Measurements from ENCODE around the gene ARGLU1. TPM values are rescaled to one million over a fixed set of nuclear protein-coding genes. Genes with fewer than 3 reads are reported as not detected.

The ARGLU1 gene
- total RNA-seq, 4 donors from 2014 or later, result 88.4 to 118 (median 106) TPM

GRCh38 chr13:106503730-106504453 is 64.0 kb downstream of the ARGLU1 start:
- no peak for TF ChIP-seq CTCF (IDR thresholded peaks at IDR 0.05; ENCODE audit: low read depth)

DNA sequence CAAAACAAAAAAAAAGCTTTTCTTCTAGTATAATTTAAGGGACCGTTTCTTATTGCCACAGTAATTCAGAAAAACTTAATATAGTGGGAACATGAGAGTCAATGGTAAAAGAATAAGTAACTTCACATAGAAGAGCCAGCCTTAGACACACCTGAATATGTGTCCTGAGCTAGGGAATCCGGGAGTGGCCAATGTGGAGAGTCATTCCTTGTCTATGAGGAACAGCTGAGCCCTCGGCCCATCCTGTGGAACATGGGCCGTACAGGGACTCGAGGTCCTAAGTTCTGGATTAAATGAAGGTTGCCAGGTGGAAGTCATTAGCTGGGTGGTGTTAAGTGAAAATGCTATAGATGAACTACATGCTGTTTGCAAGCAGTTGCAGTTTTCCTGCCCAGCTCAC is 64.7 kb downstream of the ARGLU1 start:
- TF ChIP-seq CTCF (IDR thresholded peaks at IDR 0.05; ENCODE audit: low read depth), result no peak

DNA sequence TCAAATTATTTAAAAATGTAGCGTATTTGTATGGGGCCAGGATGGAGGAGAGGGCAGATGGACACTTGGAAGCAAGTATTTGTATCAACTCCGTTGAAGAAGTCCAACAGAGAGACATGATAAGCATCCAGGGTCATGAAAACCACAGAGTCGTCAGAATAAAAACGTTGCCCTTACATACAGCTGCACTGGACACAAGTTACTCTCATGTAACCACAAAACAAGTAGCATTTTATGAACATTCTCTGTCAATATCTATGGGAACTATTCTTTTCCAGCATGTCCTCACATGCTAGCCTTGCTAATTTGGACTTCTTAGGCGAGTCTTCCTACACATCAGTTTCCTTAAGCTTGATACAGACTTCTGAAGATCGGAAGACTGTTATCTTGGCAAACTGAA is 67.5 kb downstream of the ARGLU1 start:
- TF ChIP-seq CTCF (IDR thresholded peaks at IDR 0.05; ENCODE audit: low read depth), result no peak

- no peak for TF ChIP-seq CTCF (IDR thresholded peaks at IDR 0.05; ENCODE audit: low read depth)
Observed at GRCh38 chr13:106499896-106500295, 68.0 kb downstream of the ARGLU1 start.

DNA sequence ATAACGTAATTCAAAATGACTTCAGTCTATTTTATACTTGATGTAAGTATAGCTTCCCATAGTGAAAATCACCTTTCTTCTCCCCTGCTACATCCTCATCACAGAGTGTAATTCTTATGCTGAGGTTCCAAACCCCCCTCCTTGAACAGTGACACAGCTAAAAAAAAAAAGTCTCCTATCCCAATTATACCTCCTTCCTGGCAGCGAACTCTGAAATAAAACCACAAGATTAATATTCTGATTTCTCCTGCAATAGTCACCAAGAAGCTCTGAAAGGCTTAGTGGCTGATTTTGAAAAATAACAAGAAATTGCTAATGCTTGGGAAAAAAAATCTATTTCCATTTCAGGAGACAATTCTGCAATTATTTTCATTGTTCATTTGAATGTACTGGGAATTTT is 68.8 kb downstream of the ARGLU1 start:
- TF ChIP-seq CTCF (IDR thresholded peaks at IDR 0.05; ENCODE audit: low read depth), result no peak

GRCh38 chr13:106498571-106498970 is 69.4 kb downstream of the ARGLU1 start:
- no peak for TF ChIP-seq CTCF (IDR thresholded peaks at IDR 0.05; ENCODE audit: low read depth)

- no peak for TF ChIP-seq CTCF (IDR thresholded peaks at IDR 0.05; ENCODE audit: low read depth)
Observed at GRCh38 chr13:106498158-106498557, 69.8 kb downstream of the ARGLU1 start.
